K562 (cell line): ENCODE data around the gene ANKRD13B. TPM values are rescaled to one million over a fixed set of nuclear protein-coding genes. Genes with fewer than 3 reads are reported as not detected.

Experiments used
- BRD4 ChIP-seq: fragments of 200-600 bp; sonication (generic); IDR thresholded peaks from 2 replicates; pipeline ENCODE4 v1.6.1; 2017; ENCODE audit warnings: inconsistent platforms
- BRF2 ChIP-seq: IDR thresholded peaks from 3 replicates; pipeline ENCODE4 v1.6.1; 2011; ENCODE audit warnings: borderline replicate concordance, mild to moderate bottlenecking; ENCODE audit not compliant: insufficient read length, insufficient read depth
- CGGBP1 ChIP-seq: fragments of 250-450 bp; sonication (Bioruptor Pico); IDR thresholded peaks from 2 replicates; pipeline ENCODE4 v1.9.0; 2021; ENCODE audit warnings: mild to moderate bottlenecking
- EP400 ChIP-seq: fragments of 450-650 bp; IDR thresholded peaks from 2 replicates; pipeline ENCODE4 v1.6.1; 2017; ENCODE audit warnings: antibody characterized with exemption, mild to moderate bottlenecking, moderate library complexity
- KDM2B ChIP-seq: fragments of 250-450 bp; sonication (Bioruptor Pico); IDR thresholded peaks from 2 replicates; pipeline ENCODE4 v1.8.0; 2021; ENCODE audit warnings: mild to moderate bottlenecking, moderate library complexity
- KDM5B ChIP-seq: fragments of 200-600 bp; sonication (generic); IDR thresholded peaks from 2 replicates; pipeline ENCODE4 v1.6.1; 2012; ENCODE audit warnings: low read depth, mild to moderate bottlenecking, moderate library complexity, low read length, control low read depth, inconsistent platforms; ENCODE audit not compliant: insufficient replicate concordance
- LARP7 ChIP-seq: fragments of 450-650 bp; IDR thresholded peaks from 2 replicates; pipeline ENCODE4 v1.6.1; 2016
- MCM2 ChIP-seq: fragments of 450-650 bp; IDR thresholded peaks from 2 replicates; pipeline ENCODE4 v1.6.1; 2017; ENCODE audit warnings: low read depth, mild to moderate bottlenecking
- NCOR1 ChIP-seq: fragments of 450-650 bp; IDR thresholded peaks from 2 replicates; pipeline ENCODE4 v1.6.1; 2016; ENCODE audit warnings: mild to moderate bottlenecking, moderate library complexity
- PATZ1 ChIP-seq: fragments of 250-450 bp; sonication (Bioruptor Pico); IDR thresholded peaks from 2 replicates; pipeline ENCODE4 v1.5.0; 2020; ENCODE audit warnings: mild to moderate bottlenecking, borderline replicate concordance
- PHTF2 ChIP-seq: fragments of 250-450 bp; sonication (Bioruptor Pico); IDR thresholded peaks from 2 replicates; pipeline ENCODE4 v1.5.0; 2021; ENCODE audit warnings: mild to moderate bottlenecking
- SAP30 ChIP-seq: fragments of 200-600 bp; sonication (generic); IDR thresholded peaks from 2 replicates; pipeline ENCODE4 v1.6.1; 2012; ENCODE audit warnings: borderline replicate concordance, low read depth, mild to moderate bottlenecking, moderate library complexity, low read length, control low read depth, inconsistent platforms; ENCODE audit not compliant: insufficient read depth, poor library complexity, severe bottlenecking
- SMAD4 ChIP-seq: fragments of 250-450 bp; sonication (Bioruptor Pico); conservative IDR thresholded peaks from 2 replicates; pipeline ENCODE4 v1.8.0; 2021; ENCODE audit warnings: inconsistent platforms, mild to moderate bottlenecking, moderate library complexity
- TAF9B ChIP-seq: fragments of 450-650 bp; IDR thresholded peaks from 2 replicates; pipeline ENCODE4 v1.6.1; 2018; ENCODE audit warnings: mild to moderate bottlenecking; ENCODE audit not compliant: partially characterized antibody
- TEAD1 ChIP-seq, 2 experiments: fragments of 450-650 bp in 1 of 2; sonication (generic) in 1 of 2; formaldehyde crosslinking; IDR thresholded peaks; 2 replicates each; pipeline versions ENCODE4 v1.4.0 to v1.8.0; 2020 to 2022; ENCODE audit warnings: mild to moderate bottlenecking in 2 of 2, missing genetic modification reagents in 1 of 2
- THRAP3 ChIP-seq: fragments of 450-650 bp; IDR thresholded peaks from 2 replicates; pipeline ENCODE4 v1.6.1; 2016; ENCODE audit warnings: mild to moderate bottlenecking, inconsistent platforms, borderline replicate concordance
- ZBTB33 ChIP-seq: sonication (generic); formaldehyde crosslinking; IDR thresholded peaks from 2 replicates; pipeline ENCODE4 v1.8.1; 2023; ENCODE audit warnings: mild to moderate bottlenecking, missing genetic modification reagents
- ZBTB7A ChIP-seq: IDR thresholded peaks from 2 replicates; pipeline ENCODE4 v1.6.1; 2011; ENCODE audit warnings: low read depth, mild to moderate bottlenecking, low read length, moderate library complexity, borderline replicate concordance; ENCODE audit not compliant: control insufficient read depth
- ZC3H8 ChIP-seq: fragments of 450-650 bp; IDR thresholded peaks from 2 replicates; pipeline ENCODE4 v1.6.1; 2017
- ZNF699 ChIP-seq: fragments of 250-450 bp; sonication (Bioruptor Pico); IDR thresholded peaks from 2 replicates; pipeline ENCODE4 v1.8.0; 2021; ENCODE audit warnings: mild to moderate bottlenecking, moderate library complexity; ENCODE audit not compliant: insufficient replicate concordance
- polyA plus RNA-seq, 8 experiments: library from polyadenylated mRNA; depleted of rRNA in 4 of 8; stranded (reverse) in 5 of 8; unstranded in 3 of 8; fragments of >200 nt; fragmentation: Nextera tagmentation in 2 of 8; fragmentation: Illumina TruSeq in 1 of 8; extraction: Ambion mirVana in 2 of 8; extraction: Trizol in 1 of 8; gene quantifications; 2 replicates each; pipeline versions ENCODE4 v1.2.1 to v1.2.3, GENCODE V29; 2011 to 2014; ENCODE audit warnings: inconsistent platforms in 1 of 8, missing spikeins in 1 of 8
- total RNA-seq, 7 experiments: library from RNA; depleted of rRNA in 6 of 7; stranded (reverse); fragments of >200 nt in 6 of 7; fragmentation: Illumina TruSeq in 2 of 7; extraction: Trizol in 2 of 7; gene quantifications; 2 replicates each; pipeline versions ENCODE4 v1.2.1 to v1.2.3, GENCODE V29; 2011 to 2021; ENCODE audit warnings: low replicate concordance in 1 of 7

The ANKRD13B gene
- total and polyA plus RNA-seq, 9 of the 15 experiments (the other 6 are each of a cell fraction or from before 2014, with no cell fraction given): 0.15 to 28.1 (median 4.6) TPM

GRCh38 chr17:29593591-29594518 is 923 bp downstream of the ANKRD13B start (continued):
- TF ChIP-seq ZBTB33 (CRISPR knock-in tag) (no peak), CGGBP1 (CRISPR knock-in tag) (no peak), MCM2 (no peak), KDM5B (no peak), THRAP3 (no peak), LARP7 (no peak), TEAD1 (CRISPR knock-in tag; IDR thresholded peaks at IDR 0.05) (peak in 1 of 2 experiments; percentile 68; a peak in 1 of 4 replicates), ZNF699 (CRISPR knock-in tag) (no peak), PATZ1 (no peak), TAF9B (no peak), PHTF2 (CRISPR knock-in tag) (no peak), BRD4 (no peak), EP400 (no peak), BRF2 (no peak), KDM2B (no peak; the same call in 1 of the 2 replicates), ZC3H8 (no peak), SAP30 (peak; percentile 74), NCOR1 (no peak), SMAD4 (CRISPR knock-in tag) (0 out of 2 replicates have a peak, but pooled peaks have one; percentile 35), ZBTB7A (peak; percentile 98)
